Gastrocnemius medialis (tissue), 4 donors: ENCODE results near the gene CCSER1. TPM values are rescaled to one million over a fixed set of nuclear protein-coding genes. Genes with fewer than 3 reads are reported as not detected.

Experiments
- ATAC-seq, 2 donors: fragments of 150-250 bp; one replicate each; pipeline ENCODE4 v1.9.1; 2016
- DNase-seq, 2 donors: peaks; one replicate each; pipeline ENCODE4 v3.0.0-alpha.2; 2019
- H3K27ac ChIP-seq, 4 donors: fragments of 200-600 bp; sonication (generic); 1 replicate in 1 of 4; 2 replicates in 3 of 4; pipeline ENCODE4 v1.5.1; 2016 to 2018; ENCODE audit warnings: mild to moderate bottlenecking in 2 of 4, moderate library complexity in 1 of 4
- H3K27me3 ChIP-seq, 3 donors: fragments of 200-600 bp; sonication (generic) in 2 of 3; 1 replicate in 1 of 3; 2 replicates in 2 of 3; pipeline versions ENCODE4 v1.5.1 to v1.6.0; 2016 to 2019; ENCODE audit warnings: mild to moderate bottlenecking in 1 of 3, moderate library complexity in 1 of 3
- H3K36me3 ChIP-seq, 2 donors: fragments of 200-600 bp; sonication (generic) in 1 of 2; one replicate each; pipeline ENCODE4 v1.5.1; 2017 to 2018
- H3K4me1 ChIP-seq, 2 donors: fragments of 200-600 bp; sonication (generic) in 1 of 2; one replicate each; pipeline ENCODE4 v1.5.1; 2016 to 2017; ENCODE audit warnings: mild to moderate bottlenecking in 2 of 2
- H3K4me3 ChIP-seq, 4 donors: fragments of 200-600 bp; sonication (generic) in 3 of 4; 1 replicate in 1 of 4; 2 replicates in 3 of 4; pipeline ENCODE4 v1.5.1; 2016 to 2019; ENCODE audit warnings: mild to moderate bottlenecking in 2 of 4
- H3K9me3 ChIP-seq, 3 donors: fragments of 200-600 bp; sonication (generic) in 2 of 3; 1 replicate in 1 of 3; 2 replicates in 2 of 3; pipeline ENCODE4 v1.5.1; 2016 to 2019
- CTCF ChIP-seq, 5 experiments: fragments of 450-650 bp in 3 of 5; fragments of 200-600 bp in 2 of 5; sonication (generic) in 2 of 5; IDR thresholded peaks in 4 of 5; conservative IDR thresholded peaks in 1 of 5; 1 replicate in 4 of 5; 2 replicates in 1 of 5; pipeline ENCODE4 v1.5.1; 2016 to 2019; ENCODE audit warnings: antibody characterized with exemption in 5 of 5, mild to moderate bottlenecking in 3 of 5, moderate library complexity in 3 of 5
- POLR2A ChIP-seq, 2 donors: fragments of 450-650 bp; IDR thresholded peaks; one replicate each; pipeline ENCODE4 v1.6.1; 2017; ENCODE audit warnings: antibody characterized with exemption in 2 of 2, mild to moderate bottlenecking in 2 of 2, moderate library complexity in 2 of 2
- in situ Hi-C, 4 donors: fragments of 200-750 bp; cut with MboI; loops; one replicate each; pipeline versions ENCODE4 v1.15.0 to v1.8.0; 2017; ENCODE audit warnings: low sequenced_read_pairs in 4 of 4
- intact Hi-C: fragments of 100-400 bp; cut with DNase I; formaldehyde crosslinking; loops from one replicate; pipeline ENCODE4 v1.15.1; 2023; ENCODE audit warnings: low total_unique reads
- total RNA-seq, 4 donors: library from RNA; depleted of rRNA; stranded (reverse); fragments of >200 nt; gene quantifications; one replicate each; pipeline versions ENCODE4 v1.1.0 to v1.2.3, GENCODE V29; 2016

CCSER1 gene
- total RNA-seq, 4 donors from 2014 or later, result 0.39 to 0.83 (median 0.63) TPM

GRCh38 chr4:90118527-90119195, 8.5 kb upstream of the CCSER1 start:
- intact Hi-C loops (no loop called here), in situ Hi-C loops (no loop called here)
- Histone ChIP-seq H3K27ac (no peak overlapping the region), H3K27me3 (no peaks in the 10 kb centered on the region), H3K36me3 (no peaks in the 10 kb centered on the region), H3K4me3 (no peak overlapping the region), H3K4me1 (no peaks in the 10 kb centered on the region), H3K9me3 (no peaks in the 10 kb centered on the region)
- no peak for DNase-seq
- TF ChIP-seq POLR2A (IDR thresholded peaks at IDR 0.05), result no peak
- no peak for TF ChIP-seq CTCF (IDR thresholded peaks at IDR 0.05 in 4 of 5, conservative IDR thresholded peaks at IDR 0.05 in 1 of 5)
- ATAC-seq, result no peak

- Histone ChIP-seq H3K9me3 (no peaks in the 10 kb centered on the region), H3K27ac (no peak overlapping the region), H3K27me3 (no peaks in the 10 kb centered on the region), H3K4me1 (no peaks in the 10 kb centered on the region), H3K4me3 (no peak overlapping the region), H3K36me3 (no peaks in the 10 kb centered on the region)
- intact Hi-C loops, result loop anchor here (2.0 kb wide), 1 partner anchor 173 kb away; no protein-coding TSS in a partner anchor
- ATAC-seq (no peak), DNase-seq (no peak)
- in situ Hi-C loops, result no loop called here
- TF ChIP-seq CTCF (IDR thresholded peaks at IDR 0.05 in 4 of 5, conservative IDR thresholded peaks at IDR 0.05 in 1 of 5) (no peak), POLR2A (IDR thresholded peaks at IDR 0.05) (no peak)
These were observed 7.2 kb upstream of the CCSER1 start for GRCh38 chr4:90120037-90120436.

GRCh38 chr4:90120815-90121214, 6.4 kb upstream of the CCSER1 start:
- Histone ChIP-seq H3K27ac (no peak overlapping the region), H3K4me3 (no peak overlapping the region), H3K36me3 (no peaks in the 10 kb centered on the region), H3K9me3 (no peaks in the 10 kb centered on the region), H3K27me3 (no peaks in the 10 kb centered on the region), H3K4me1 (no peaks in the 10 kb centered on the region)
- intact Hi-C loops, result loop anchor here (2.0 kb wide), 1 partner anchor 172 kb away; no protein-coding TSS in a partner anchor
- no peak for ATAC-seq
- in situ Hi-C loops, result no loop called here
- DNase-seq, result no peak
- TF ChIP-seq POLR2A (IDR thresholded peaks at IDR 0.05), result no peak
- TF ChIP-seq CTCF (IDR thresholded peaks at IDR 0.05 in 4 of 5, conservative IDR thresholded peaks at IDR 0.05 in 1 of 5), result no peak

- in situ Hi-C loops, result no loop called here
- intact Hi-C loops, result loop anchor here (2.0 kb wide), 1 partner anchor 171 kb away; no protein-coding TSS in a partner anchor
These were observed 5.4 kb upstream of the CCSER1 start for GRCh38 chr4:90121676-90122354.

More at GRCh38 chr4:90121676-90122354, 5.4 kb upstream of the CCSER1 start:
- Histone ChIP-seq H3K36me3 (no peaks in the 10 kb centered on the region), H3K27me3 (peaks cover 0 to 2% (median 0%) of the 10 kb centered on the region in 3 donors), H3K9me3 (no peaks in the 10 kb centered on the region), H3K4me1 (no peaks in the 10 kb centered on the region), H3K4me3 (no peak overlapping the region), H3K27ac (no peak overlapping the region)
- TF ChIP-seq POLR2A (IDR thresholded peaks at IDR 0.05), result no peak
- no peak for TF ChIP-seq CTCF (IDR thresholded peaks at IDR 0.05 in 4 of 5, conservative IDR thresholded peaks at IDR 0.05 in 1 of 5)
- no peak for DNase-seq
- ATAC-seq, result no peak
